ENCODE data around the gene KIF16B. TPM values are rescaled to one million over a fixed set of nuclear protein-coding genes. Genes with fewer than 3 reads are reported as not detected.
"Not testable (repeated sequence)": the region's sequence is repeated elsewhere in the genome, so short reads cannot be mapped to it uniquely, and the experiment has no call there.

KIF16B gene
- total RNA-seq, 1 donor from 2014 or later, result 21.6 TPM

- not testable (repeated sequence) for DNase-seq (ENCODE audit: low spot score)
Observed at GRCh38 chr20:16522651-16523050, 50.6 kb downstream of the KIF16B start.

DNA sequence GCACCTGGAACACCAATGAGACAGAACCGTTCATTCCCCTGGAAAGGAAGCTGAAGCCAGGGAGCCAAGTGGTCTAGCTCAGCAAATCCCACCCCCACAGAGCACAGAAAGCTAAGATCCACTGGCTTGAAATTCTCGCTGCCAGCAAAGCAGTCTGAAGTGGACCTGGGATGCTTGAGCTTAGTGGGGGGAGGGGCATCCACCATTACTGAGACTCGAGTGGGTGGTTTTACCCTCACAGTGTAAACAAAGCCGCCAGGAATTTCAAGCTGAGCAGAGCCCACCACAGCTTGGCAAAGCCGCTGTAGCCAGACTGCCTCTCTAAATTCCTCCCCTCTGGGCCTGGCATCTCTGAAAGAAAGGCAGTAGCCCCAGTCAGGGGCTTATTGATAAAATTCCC lies 53.1 kb downstream of the KIF16B start:
- DNase-seq (ENCODE audit: low spot score), result no peak

- DNase-seq (ENCODE audit: low spot score), result not testable (repeated sequence)
Observed at GRCh38 chr20:16519673-16520072, 53.6 kb downstream of the KIF16B start.

GRCh38 chr20:16518784-16519084 lies 54.5 kb downstream of the KIF16B start:
- DNase-seq (ENCODE audit: low spot score), result no peak

- peak; percentile 52 for DNase-seq (ENCODE audit: low spot score)
Observed at GRCh38 chr20:16517946-16518783, 55.1 kb downstream of the KIF16B start.

GRCh38 chr20:16516794-16517193 lies 56.5 kb downstream of the KIF16B start:
- no peak for DNase-seq (ENCODE audit: low spot score)

GRCh38 chr20:16515046-16515445 lies 58.2 kb downstream of the KIF16B start:
- no peak for DNase-seq (ENCODE audit: low spot score)

DNA sequence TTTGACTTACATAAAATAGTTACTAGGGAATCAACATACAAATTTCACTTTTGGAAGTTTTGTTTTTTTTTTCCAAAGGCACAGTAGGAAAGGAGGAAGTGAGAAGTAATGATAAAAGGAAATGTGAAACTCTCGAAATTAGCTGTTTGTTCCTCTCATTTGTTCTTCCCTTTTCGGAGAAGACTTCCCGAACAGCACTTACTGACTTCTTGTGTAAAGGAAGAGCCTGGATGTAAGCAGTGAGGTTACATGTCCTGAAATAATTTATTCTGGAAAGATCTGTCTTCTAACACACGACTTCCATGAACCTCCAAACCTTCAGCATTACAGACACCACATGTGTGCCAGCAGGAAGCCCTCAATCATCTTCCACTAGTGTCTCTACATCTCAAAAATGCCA lies 59.1 kb downstream of the KIF16B start:
- no peak for DNase-seq (ENCODE audit: low spot score)

DNA sequence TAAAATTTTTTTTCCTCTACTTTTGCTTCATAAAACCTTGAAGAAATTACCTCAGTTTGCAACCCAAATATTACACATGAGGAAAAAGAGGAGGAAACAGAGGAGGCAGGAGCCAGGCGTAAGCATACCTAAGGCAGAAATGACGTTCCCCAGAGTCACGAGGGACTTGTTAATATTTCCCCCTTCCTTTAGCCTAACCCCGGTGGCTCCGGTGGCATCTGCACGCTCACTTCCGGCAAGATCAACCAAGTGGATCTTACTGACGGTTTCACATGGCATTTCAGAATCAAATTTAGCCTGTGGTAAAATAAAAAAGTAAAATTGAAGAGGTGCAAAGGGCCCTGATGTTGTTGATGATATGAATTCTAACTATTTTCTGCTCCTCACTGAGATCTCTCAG lies 67.4 kb downstream of the KIF16B start:
- no peak for DNase-seq (ENCODE audit: low spot score)

- no peak for DNase-seq (ENCODE audit: low spot score)
Observed at GRCh38 chr20:16501301-16501700, 71.9 kb downstream of the KIF16B start.

DNA sequence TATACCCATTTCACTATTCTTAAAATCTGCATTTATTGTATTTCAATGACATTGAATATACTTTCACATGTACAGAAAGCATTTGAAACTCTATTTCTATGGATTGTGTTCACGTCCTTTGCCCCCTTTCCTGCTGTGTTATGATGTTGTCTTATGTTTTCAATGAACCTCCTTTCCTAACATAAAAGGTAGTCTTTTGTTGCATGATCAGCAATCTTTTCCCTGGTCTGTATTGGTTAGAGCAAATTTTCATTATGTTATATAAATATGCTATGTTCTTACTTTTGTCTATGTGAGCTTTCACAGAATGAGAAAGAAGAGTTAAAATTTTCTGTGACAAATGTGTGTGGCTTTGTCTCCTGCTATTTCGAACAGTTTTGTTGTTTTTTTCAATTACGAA lies 73.1 kb downstream of the KIF16B start:
- no peak for DNase-seq (ENCODE audit: low spot score)

DNA sequence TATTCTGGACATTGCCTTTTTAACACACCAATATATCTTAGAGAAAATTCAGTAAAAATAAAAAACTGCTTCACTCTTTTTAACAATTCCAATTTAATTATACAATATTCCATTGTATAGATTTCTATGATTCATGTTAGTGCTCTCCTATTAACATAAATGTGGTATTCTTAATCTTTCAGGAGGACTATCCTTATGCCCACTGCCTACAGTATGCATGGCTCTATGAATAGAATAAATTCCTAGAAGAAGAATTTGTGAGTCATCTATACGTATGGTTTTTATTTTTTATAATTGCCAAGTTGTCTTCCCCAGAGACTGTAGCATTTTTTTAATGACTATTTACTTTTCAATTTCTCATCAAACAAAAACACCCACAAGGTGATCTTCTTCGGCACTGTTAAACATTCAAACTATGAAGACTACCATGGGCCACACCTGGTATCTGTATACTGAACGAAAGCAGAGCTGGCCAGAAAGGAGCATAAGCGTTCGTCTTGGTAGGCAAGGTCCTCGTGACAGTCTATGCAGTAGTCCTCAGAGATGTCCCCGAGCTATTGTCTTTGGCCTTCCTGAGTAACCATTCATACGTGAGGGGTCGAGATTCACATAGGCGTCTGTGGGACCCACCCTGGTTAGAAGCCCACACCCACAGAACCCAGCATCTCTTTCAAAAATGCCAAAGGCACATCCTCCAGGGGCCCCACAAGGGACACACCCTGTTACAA lies 74.6 kb downstream of the KIF16B start:
- DNase-seq (ENCODE audit: low spot score), result no peak

GRCh38 chr20:16497896-16498295 lies 75.4 kb downstream of the KIF16B start:
- no peak for DNase-seq (ENCODE audit: low spot score)

- no peak for DNase-seq (ENCODE audit: low spot score)
Observed at GRCh38 chr20:16493486-16493885, 79.8 kb downstream of the KIF16B start.

DNA sequence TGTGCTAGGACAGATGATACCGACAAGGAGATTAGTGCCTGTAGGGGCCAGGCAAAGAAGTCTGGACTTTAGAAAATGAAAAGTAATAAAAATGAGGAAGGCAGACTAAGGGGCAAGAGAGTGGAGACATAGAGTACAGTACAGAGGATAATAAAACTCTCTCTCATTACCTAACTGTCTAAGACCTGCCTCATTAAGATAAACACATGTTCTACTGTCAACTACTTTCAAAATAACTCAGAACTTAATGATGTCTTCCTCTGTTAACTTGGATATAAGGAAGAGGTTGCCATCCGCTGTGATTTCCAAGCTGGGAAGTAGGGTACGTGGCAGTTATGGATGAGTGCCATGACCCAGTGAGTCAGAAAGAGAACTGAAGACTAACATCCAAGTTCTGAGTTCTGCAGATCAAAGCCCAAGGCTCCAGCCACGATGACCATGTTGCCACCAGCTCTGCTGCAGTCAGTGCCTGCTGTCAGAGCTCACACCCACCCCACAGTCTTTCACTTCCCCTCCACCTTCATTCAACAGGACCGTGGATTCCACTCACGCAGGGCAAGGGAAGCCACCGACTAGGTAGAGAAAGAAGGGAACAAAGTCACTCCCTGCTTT lies 81.8 kb downstream of the KIF16B start:
- DNase-seq (ENCODE audit: low spot score), result no peak

DNA sequence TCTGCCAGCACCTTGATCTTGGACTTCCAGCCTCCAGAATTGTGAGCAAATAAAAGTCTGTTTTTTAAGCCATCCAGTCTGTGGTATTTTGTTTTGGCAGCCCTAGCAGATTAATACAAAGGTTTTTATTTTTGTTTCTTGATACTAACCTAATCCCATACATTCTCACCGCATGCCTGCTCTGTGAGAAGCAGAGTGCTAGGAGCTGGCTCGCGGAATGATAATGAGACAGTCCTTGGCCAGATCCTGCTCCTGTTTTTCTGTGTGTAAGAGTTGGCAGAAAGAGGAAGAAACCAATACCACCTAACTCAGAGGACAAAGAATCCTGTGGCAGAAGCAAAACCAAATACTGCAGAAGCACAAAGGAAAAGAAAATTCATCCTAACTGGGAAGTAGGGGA lies 82.6 kb downstream of the KIF16B start:
- no peak for DNase-seq (ENCODE audit: low spot score)

DNA sequence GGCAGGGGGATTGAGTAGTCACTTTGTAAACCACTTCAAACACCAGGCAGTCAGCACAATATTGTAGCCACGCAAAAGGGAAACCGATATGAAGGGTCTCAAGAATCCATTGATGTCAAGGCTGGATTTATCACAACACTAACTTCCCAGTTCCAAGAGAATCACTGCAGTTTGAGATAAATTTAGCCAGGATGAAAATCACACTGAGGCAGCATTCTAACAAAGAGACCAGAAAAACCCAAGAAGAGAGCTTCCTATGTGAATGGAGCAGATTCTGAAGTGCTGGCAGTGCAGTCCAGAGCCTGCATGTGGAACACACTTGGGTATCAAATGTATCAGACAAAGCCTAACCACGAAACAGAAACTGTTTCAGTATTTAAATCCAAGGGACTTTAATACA lies 84.6 kb downstream of the KIF16B start:
- no peak for DNase-seq (ENCODE audit: low spot score)

GRCh38 chr20:16488086-16488485 lies 85.2 kb downstream of the KIF16B start:
- no peak for DNase-seq (ENCODE audit: low spot score)

GRCh38 chr20:16486532-16486931 lies 86.7 kb downstream of the KIF16B start:
- no peak for DNase-seq (ENCODE audit: low spot score)

GRCh38 chr20:16485401-16485800 lies 87.8 kb downstream of the KIF16B start:
- DNase-seq (ENCODE audit: low spot score), result no peak

DNA sequence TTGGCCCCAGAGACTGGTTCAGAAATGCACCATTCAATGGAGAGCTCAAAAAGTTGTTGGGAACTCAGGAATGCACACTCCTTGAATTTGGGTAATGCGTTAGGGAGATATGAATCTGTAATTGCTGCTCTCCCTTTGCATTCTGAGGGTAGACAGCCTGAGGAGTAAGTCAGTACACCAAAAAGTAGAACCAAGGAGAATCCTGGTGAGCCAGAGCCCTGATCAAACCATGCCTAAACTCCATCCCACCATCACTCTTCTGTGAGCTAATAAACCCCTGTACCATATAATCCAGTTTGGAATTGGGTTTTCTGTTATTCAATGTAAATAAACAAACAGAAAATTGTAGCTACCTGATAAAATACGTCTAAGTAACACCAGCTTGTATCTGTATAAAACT lies 90.2 kb downstream of the KIF16B start:
- DNase-seq (ENCODE audit: low spot score), result no peak

DNA sequence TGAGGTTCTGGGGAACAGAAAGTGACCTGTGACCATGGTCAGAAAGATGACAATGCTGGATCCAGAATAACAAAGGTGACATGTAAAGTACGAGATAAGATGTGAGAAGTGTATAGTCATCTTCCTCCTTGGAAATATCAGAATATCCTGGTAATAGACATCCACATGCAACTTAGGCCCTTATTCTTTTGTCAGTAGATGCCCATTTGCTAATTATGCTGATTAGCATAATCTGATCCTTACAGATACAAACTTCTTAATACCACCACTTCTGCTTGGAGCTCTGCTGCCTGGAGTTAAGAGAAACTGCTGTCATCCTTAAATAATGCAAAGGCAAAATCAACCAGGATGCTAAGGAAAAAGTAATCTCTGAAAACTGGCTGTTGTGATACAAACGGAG lies 91.3 kb downstream of the KIF16B start:
- DNase-seq (ENCODE audit: low spot score), result no peak

DNA sequence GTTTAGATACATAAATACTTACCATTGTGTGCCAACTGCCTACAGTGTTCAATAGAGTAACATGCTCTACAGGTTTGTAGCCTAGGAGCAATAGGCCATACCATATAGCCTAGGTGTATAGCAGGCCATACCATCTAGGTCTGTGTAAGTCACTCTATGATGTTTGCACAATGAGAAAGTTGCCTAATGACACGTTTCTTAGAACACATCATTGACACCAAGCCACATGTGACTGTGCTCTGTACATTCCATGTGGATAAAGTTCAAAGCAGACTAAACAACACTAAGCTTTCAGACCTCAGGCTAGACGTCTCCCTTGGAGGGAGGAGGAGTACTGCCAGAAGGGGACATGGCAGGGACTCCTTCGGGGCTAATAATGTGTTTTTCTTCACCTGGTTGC lies 93.6 kb downstream of the KIF16B start:
- DNase-seq (ENCODE audit: low spot score), result no peak
